Measurements from ENCODE around the gene FICD. TPM values are rescaled to one million over a fixed set of nuclear protein-coding genes. Genes with fewer than 3 reads are reported as not detected.

Gene FICD
- polyA plus RNA-seq, 1 donor from 2014 or later = 1.5 TPM

DNA sequence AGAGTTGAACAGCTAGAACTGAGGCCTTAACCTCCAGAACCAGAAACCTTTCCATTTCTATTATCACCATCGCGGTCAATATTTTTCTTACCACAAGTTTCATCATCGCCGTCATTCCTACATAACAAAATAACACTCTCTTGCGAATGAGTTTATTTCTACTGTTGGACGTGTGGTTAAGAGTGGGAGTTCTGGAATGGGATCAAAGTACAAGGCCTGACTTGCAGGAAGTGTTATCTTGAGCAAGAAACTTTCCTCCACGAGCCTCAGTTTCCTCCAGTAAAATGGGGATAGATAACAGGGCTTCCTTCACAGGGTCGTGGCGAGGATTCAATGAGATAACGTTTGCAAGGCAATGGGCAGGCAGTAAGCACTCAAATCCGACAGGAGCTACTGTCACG lies 45.2 kb downstream of the FICD start:
- Histone ChIP-seq H4K20me1 (ENCODE audit: insufficient read depth) (no peaks in the 10 kb centered on the region), H3K9ac (ENCODE audit: low read length) (peak overlapping the region; percentile 91), H3K79me2 (replicated peaks; ENCODE audit: insufficient read depth, low read length) (peaks cover 58% of the 10 kb centered on the region), H3K4me2 (ENCODE audit: low read length) (peak overlapping the region; percentile 98), H3K9me3 (ENCODE audit: low read length) (no peaks in the 10 kb centered on the region), H3K27me3 (ENCODE audit: insufficient read depth, low read depth, low read length) (no peaks in the 10 kb centered on the region), H3K4me3 (ENCODE audit: low read length) (peak overlapping the region; percentile 75), H3F3A (ENCODE audit: insufficient read depth, low read length, poor library complexity, severe bottlenecking) (peaks cover 3% of the 10 kb centered on the region), H2AFZ (ENCODE audit: low read depth, low read length) (peak overlapping the region; percentile 78), H3K36me3 (ENCODE audit: insufficient read depth, low read length) (peaks cover 4% of the 10 kb centered on the region), H3K9me2 (ENCODE audit: insufficient read depth, low read length) (no peaks in the 10 kb centered on the region), H3K27ac (ENCODE audit: low read length) (peak overlapping the region; percentile 90)
- TF ChIP-seq RAD21 (conservative IDR thresholded peaks at IDR 0.05) = no peak
- no peak for TF ChIP-seq EP300 (conservative IDR thresholded peaks at IDR 0.05; ENCODE audit: poor library complexity, severe bottlenecking)
- TF ChIP-seq, protein P1, sequence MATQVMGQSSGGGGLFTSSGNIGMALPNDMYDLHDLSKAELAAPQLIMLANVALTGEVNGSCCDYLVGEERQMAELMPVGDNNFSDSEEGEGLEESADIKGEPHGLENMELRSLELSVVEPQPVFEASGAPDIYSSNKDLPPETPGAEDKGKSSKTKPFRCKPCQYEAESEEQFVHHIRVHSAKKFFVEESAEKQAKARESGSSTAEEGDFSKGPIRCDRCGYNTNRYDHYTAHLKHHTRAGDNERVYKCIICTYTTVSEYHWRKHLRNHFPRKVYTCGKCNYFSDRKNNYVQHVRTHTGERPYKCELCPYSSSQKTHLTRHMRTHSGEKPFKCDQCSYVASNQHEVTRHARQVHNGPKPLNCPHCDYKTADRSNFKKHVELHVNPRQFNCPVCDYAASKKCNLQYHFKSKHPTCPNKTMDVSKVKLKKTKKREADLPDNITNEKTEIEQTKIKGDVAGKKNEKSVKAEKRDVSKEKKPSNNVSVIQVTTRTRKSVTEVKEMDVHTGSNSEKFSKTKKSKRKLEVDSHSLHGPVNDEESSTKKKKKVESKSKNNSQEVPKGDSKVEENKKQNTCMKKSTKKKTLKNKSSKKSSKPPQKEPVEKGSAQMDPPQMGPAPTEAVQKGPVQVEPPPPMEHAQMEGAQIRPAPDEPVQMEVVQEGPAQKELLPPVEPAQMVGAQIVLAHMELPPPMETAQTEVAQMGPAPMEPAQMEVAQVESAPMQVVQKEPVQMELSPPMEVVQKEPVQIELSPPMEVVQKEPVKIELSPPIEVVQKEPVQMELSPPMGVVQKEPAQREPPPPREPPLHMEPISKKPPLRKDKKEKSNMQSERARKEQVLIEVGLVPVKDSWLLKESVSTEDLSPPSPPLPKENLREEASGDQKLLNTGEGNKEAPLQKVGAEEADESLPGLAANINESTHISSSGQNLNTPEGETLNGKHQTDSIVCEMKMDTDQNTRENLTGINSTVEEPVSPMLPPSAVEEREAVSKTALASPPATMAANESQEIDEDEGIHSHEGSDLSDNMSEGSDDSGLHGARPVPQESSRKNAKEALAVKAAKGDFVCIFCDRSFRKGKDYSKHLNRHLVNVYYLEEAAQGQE (IDR thresholded peaks at IDR 0.05; ENCODE audit: borderline replicate concordance) = no peak
- no peak for TF ChIP-seq TAF1 (IDR thresholded peaks at IDR 0.05; ENCODE audit: low read depth)
- no peak for TF ChIP-seq EZH2 (IDR thresholded peaks at IDR 0.05; ENCODE audit: borderline replicate concordance, insufficient read depth, low read length, poor library complexity, severe bottlenecking)
- no peak for TF ChIP-seq POLR2AphosphoS5 (IDR thresholded peaks at IDR 0.05)
- TF ChIP-seq, protein P2, sequence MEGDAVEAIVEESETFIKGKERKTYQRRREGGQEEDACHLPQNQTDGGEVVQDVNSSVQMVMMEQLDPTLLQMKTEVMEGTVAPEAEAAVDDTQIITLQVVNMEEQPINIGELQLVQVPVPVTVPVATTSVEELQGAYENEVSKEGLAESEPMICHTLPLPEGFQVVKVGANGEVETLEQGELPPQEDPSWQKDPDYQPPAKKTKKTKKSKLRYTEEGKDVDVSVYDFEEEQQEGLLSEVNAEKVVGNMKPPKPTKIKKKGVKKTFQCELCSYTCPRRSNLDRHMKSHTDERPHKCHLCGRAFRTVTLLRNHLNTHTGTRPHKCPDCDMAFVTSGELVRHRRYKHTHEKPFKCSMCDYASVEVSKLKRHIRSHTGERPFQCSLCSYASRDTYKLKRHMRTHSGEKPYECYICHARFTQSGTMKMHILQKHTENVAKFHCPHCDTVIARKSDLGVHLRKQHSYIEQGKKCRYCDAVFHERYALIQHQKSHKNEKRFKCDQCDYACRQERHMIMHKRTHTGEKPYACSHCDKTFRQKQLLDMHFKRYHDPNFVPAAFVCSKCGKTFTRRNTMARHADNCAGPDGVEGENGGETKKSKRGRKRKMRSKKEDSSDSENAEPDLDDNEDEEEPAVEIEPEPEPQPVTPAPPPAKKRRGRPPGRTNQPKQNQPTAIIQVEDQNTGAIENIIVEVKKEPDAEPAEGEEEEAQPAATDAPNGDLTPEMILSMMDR (IDR thresholded peaks at IDR 0.05; ENCODE audit: poor library complexity, severe bottlenecking) = no peak
- TF ChIP-seq SMC3 (conservative IDR thresholded peaks at IDR 0.05; ENCODE audit: poor library complexity) = no peak
- TF ChIP-seq MXI1 (conservative IDR thresholded peaks at IDR 0.05; ENCODE audit: poor library complexity, severe bottlenecking) = no peak

DNA sequence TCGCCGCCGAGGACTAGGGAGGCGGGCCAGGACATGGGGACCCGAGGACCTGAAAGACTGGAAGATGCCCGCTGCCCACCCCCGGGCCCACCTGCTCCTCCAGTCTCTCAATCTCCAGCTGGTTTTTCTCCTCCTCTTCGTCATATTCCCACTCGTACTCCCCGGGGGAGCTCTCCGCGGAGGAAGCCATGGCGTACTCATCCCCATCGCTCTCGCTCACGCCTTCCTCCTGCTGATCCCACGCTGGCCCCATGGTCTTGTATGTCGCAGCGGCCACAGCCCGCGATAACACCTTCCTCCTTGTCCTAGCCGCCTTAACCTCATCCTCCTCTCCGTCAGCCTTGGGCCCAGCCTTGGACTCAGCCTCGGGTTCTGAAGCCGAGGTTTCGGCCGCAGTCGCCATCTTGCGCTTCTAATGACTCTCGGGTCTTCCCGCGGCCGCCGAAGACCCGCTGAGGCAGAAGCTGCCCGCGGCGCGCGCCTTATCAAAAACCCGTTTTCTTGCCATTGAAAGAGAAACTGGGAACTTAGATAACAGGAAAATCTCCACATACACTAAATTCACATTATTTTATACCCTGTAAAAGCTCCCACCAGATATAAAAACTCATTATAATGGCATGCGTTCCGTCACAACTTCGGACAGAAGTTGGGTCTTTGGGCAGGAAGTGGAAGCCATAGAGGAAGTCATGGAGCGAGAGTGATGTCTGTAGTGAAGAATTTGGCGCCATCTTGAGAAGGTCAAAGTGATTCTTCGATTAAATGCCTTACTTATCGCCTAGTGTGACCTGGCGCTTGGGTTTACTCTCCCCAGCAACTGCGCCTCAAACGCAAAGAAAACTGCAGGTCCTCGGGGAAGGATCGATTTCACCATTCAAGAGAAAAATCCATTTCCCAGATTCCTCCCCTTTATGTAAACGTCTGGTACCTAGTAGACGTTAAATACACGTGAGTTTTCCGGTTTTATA lies 46.0 kb downstream of the FICD start, which contains the start of gene SART3:
TSS of gene SART3 (minus strand) at position 422 of the 968 bp plus-strand sequence. CDS start at position 403, 19 bp downstream.
- Histone ChIP-seq H3K9me3 (ENCODE audit: low read length) (no peaks in the 10 kb centered on the region), H3K4me2 (ENCODE audit: low read length) (peak within 1 kb of the TSS; percentile 98), H3K27me3 (ENCODE audit: insufficient read depth, low read depth, low read length) (no peaks in the 10 kb centered on the region), H3K9me2 (ENCODE audit: insufficient read depth, low read length) (no peaks in the 10 kb centered on the region), H4K20me1 (ENCODE audit: insufficient read depth) (no peaks in the 10 kb centered on the region), H2AFZ (ENCODE audit: low read depth, low read length) (peak within 1 kb of the TSS; percentile 83), H3K36me3 (ENCODE audit: insufficient read depth, low read length) (peaks cover 4% of the 10 kb centered on the region), H3K79me2 (replicated peaks; ENCODE audit: insufficient read depth, low read length) (peaks cover 58% of the 10 kb centered on the region), H3F3A (ENCODE audit: insufficient read depth, low read length, poor library complexity, severe bottlenecking) (peaks cover 3% of the 10 kb centered on the region), H3K27ac (ENCODE audit: low read length) (peak within 1 kb of the TSS; percentile 90), H3K9ac (ENCODE audit: low read length) (peak within 1 kb of the TSS; percentile 91), H3K4me3 (ENCODE audit: low read length) (peak within 1 kb of the TSS; percentile 75)
- TF ChIP-seq EP300 (conservative IDR thresholded peaks at IDR 0.05; ENCODE audit: poor library complexity, severe bottlenecking) = peak; percentile 10
- TF ChIP-seq POLR2AphosphoS5 (IDR thresholded peaks at IDR 0.05) = peak; percentile 90
- TF ChIP-seq MXI1 (conservative IDR thresholded peaks at IDR 0.05; ENCODE audit: poor library complexity, severe bottlenecking) = peak; percentile 74
- TF ChIP-seq, protein P2 (IDR thresholded peaks at IDR 0.05; ENCODE audit: poor library complexity, severe bottlenecking) = no peak
- peak; percentile 40 for TF ChIP-seq SMC3 (conservative IDR thresholded peaks at IDR 0.05; ENCODE audit: poor library complexity)
- no peak for TF ChIP-seq EZH2 (IDR thresholded peaks at IDR 0.05; ENCODE audit: borderline replicate concordance, insufficient read depth, low read length, poor library complexity, severe bottlenecking)
- TF ChIP-seq, protein P1 (IDR thresholded peaks at IDR 0.05; ENCODE audit: borderline replicate concordance) = peak; percentile 85
- TF ChIP-seq RAD21 (conservative IDR thresholded peaks at IDR 0.05) = no peak
- peak; percentile 93 for TF ChIP-seq TAF1 (IDR thresholded peaks at IDR 0.05; ENCODE audit: low read depth)

Measured in neural cell (in vitro differentiated cells).